Ishikawa (cell line): Measurements from ENCODE around the gene PTPRO.
A peak's percentile ranks its signal among the peaks of the same experiment; 100 is the strongest.

Experiments used
- CEBPB ChIP-seq: IDR thresholded peaks from 2 replicates; pipeline ENCODE4 v1.6.1; 2012
- CREB1 ChIP-seq: IDR thresholded peaks from 2 replicates; pipeline ENCODE4 v1.6.1; 2012; ENCODE audit warnings: low read depth
- EGR1 ChIP-seq: IDR thresholded peaks from 2 replicates; pipeline ENCODE4 v1.6.1; 2012
- EP300 ChIP-seq: IDR thresholded peaks from 2 replicates; pipeline ENCODE4 v1.6.1; 2012; ENCODE audit warnings: borderline replicate concordance
- FOXM1 ChIP-seq: IDR thresholded peaks from 2 replicates; pipeline ENCODE4 v1.6.1; 2012; ENCODE audit warnings: low read depth, borderline replicate concordance
- NFIC ChIP-seq: IDR thresholded peaks from 2 replicates; pipeline ENCODE4 v1.6.1; 2012
- RAD21 ChIP-seq: IDR thresholded peaks from 2 replicates; pipeline ENCODE4 v1.6.1; 2012; ENCODE audit warnings: low read depth
- REST ChIP-seq: IDR thresholded peaks from 2 replicates; pipeline ENCODE4 v1.6.1; 2012; ENCODE audit warnings: low read depth, mild to moderate bottlenecking
- TAF1 ChIP-seq: IDR thresholded peaks from 2 replicates; pipeline ENCODE4 v1.6.1; 2012; ENCODE audit warnings: low read depth, mild to moderate bottlenecking
- TCF12 ChIP-seq: IDR thresholded peaks from 2 replicates; pipeline ENCODE4 v1.6.1; 2012; ENCODE audit warnings: low read depth
- TEAD4 ChIP-seq: IDR thresholded peaks from 2 replicates; pipeline ENCODE4 v1.6.1; 2012
- USF1 ChIP-seq: IDR thresholded peaks from 2 replicates; pipeline ENCODE4 v1.6.1; 2012
- YY1 ChIP-seq: IDR thresholded peaks from 2 replicates; pipeline ENCODE4 v1.6.1; 2012; ENCODE audit warnings: low read depth
- ZBTB7A ChIP-seq: IDR thresholded peaks from 2 replicates; pipeline ENCODE4 v1.6.1; 2012; ENCODE audit warnings: low read depth
- TF ChIP-seq, protein P1 (sequence below): IDR thresholded peaks from 2 replicates; pipeline ENCODE4 v1.6.1; 2012

The PTPRO gene

GRCh38 chr12:15453613-15454012 is 131.3 kb downstream of the PTPRO start:
- TF ChIP-seq USF1 (no peak), EP300 (no peak), EGR1 (no peak), FOXM1 (no peak), YY1 (no peak), CEBPB (no peak), TEAD4 (no peak), TCF12 (no peak), TAF1 (no peak), RAD21 (no peak), REST (no peak), ZBTB7A (no peak), CREB1 (no peak), NFIC (no peak)
- TF ChIP-seq, protein P1, sequence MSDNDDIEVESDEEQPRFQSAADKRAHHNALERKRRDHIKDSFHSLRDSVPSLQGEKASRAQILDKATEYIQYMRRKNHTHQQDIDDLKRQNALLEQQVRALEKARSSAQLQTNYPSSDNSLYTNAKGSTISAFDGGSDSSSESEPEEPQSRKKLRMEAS: no peak

GRCh38 chr12:15458008-15458407 is 135.7 kb downstream of the PTPRO start:
- TF ChIP-seq EP300: no peak

DNA sequence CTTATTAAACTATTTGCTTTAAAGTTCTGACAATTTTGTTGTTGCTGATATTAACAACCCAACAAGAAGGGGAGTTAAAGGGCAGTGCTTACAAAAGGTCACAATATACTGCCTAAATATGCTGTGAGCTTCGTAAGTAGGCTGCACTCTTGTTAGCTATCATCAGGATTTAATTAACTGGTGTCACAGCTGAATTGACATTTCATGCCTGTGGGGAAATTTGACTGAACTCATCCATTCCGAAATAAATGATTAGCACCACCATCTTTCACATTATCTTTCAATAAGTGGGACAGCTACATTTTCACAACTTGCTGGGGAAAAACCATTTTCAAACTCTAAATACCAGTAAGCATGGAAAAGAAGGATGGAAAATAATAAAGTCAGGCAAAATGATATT is 146.6 kb downstream of the PTPRO start:
- TF ChIP-seq FOXM1 (no peak), CEBPB (no peak), USF1 (no peak)

GRCh38 chr12:15469356-15469755 is 147.0 kb downstream of the PTPRO start:
- TF ChIP-seq CREB1 (no peak), CEBPB (no peak), REST (no peak), YY1 (no peak), EP300 (no peak), ZBTB7A (no peak), EGR1 (no peak), FOXM1 (no peak), RAD21 (no peak), TCF12 (no peak), TAF1 (no peak), USF1 (no peak), TEAD4 (no peak), NFIC (no peak)
- TF ChIP-seq, protein P1: no peak

DNA sequence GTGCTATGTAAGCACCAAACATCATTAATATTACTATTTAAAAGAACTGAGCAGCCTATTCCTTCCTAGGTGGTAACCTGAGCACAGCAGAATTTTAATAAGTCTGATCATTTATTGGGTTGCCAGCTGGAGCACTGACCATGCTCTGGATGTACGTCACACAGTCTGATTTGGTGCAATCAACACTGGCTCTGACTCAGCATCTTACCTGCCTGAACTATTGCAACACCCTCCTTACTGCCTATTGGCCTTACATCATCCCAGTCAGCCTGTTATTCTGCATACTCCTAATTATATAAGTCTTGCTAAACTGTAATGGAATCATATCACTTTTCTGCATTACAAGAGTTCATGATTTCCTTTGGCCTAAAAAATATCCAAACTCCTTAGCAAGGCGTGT is 149.7 kb downstream of the PTPRO start:
- peak; percentile 79; the same call in 1 of the 2 replicates for TF ChIP-seq CEBPB
- no peak for TF ChIP-seq RAD21
- TF ChIP-seq YY1: no peak

DNA sequence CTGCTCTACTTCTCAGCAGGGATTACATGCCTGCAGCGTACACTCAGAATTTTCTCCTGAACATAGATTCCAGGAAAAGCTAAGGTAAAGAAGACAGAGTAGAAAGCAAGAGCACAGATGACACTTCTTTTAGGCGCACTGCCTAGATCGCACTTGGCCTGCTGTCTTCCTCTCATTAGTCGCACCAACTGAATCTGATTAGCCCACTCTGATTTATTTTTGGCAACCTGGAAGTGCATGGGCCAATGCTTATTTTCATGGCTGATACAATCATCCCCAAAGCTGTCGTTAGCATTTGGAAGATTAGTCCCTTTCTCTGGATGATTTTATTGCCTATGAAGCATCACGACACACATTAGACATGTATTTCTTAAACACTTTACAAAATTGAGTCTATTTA is 152.5 kb downstream of the PTPRO start:
- TF ChIP-seq TCF12 (no peak), FOXM1 (no peak), EGR1 (no peak)
- TF ChIP-seq, protein P1: no peak

DNA sequence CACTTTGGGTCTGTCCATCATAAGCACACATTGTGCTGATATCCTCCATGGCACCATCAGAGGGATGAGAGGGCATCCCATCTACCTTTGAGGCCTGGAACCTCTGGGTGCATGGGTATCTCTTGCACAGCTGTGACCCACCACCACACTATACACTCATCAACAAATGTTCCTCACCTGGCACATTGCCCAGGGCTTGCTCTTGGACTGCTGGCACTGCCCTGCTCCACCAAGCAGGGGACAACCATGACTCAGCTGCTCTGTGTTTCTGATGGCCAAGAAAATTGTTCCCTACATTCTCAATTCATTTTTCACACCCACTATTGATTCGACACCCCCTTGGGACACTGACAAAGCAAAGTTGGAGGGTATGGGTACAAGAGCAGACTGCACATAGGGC is 155.5 kb downstream of the PTPRO start:
- TF ChIP-seq CREB1 (no peak), CEBPB (no peak), REST (no peak), NFIC (no peak), RAD21 (no peak), USF1 (no peak), TAF1 (no peak), TCF12 (no peak), EGR1 (no peak), YY1 (no peak), FOXM1 (no peak), TEAD4 (no peak), ZBTB7A (no peak), EP300 (no peak)
- TF ChIP-seq, protein P1: no peak
